LNCaP clone FGC (cell line): Measurements from ENCODE around the gene FXYD1.
"Not testable (repeated sequence)": the region's sequence is repeated elsewhere in the genome, so short reads cannot be mapped to it uniquely, and the experiment has no call there.

Experiments used
- DNase-seq: peaks from one replicate; pipeline ENCODE4 v3.0.0-alpha.2; 2011; ENCODE audit warnings: low read depth
- H3K4me3 ChIP-seq: 2 replicates; pipeline ENCODE4 v1.5.1; 2011; ENCODE audit warnings: mild to moderate bottlenecking, low read depth, low read length, control low read depth
- CTCF ChIP-seq: IDR thresholded peaks from 2 replicates; pipeline ENCODE4 v1.5.1; 2012; ENCODE audit warnings: mild to moderate bottlenecking; ENCODE audit not compliant: control insufficient read depth, insufficient read depth; ENCODE audit errors: extremely low read depth

The FXYD1 gene

DNA sequence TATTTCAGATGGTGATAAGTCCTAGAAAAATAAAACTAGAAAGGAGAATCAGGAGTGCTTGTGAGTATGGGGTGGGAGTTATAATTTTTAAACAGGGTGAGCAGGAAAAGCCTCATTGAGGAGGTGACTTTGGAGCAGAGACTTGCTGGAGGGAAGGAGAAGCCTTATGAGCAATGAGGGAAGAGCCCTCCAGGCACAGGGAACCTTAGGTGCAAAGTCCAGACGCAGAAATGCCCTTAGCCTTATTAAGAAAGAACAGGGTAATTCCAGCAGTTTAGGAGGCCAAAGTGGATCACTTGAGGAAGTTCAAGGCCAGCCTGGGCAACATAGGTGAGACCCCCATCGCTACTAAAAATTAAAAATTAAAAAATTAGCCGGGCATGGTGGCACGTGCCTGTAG, 44.0 kb upstream of the FXYD1 start:
- no peak for TF ChIP-seq CTCF
- H3K4me3 ChIP-seq: no peak overlapping the region
- DNase-seq: no peak

DNA sequence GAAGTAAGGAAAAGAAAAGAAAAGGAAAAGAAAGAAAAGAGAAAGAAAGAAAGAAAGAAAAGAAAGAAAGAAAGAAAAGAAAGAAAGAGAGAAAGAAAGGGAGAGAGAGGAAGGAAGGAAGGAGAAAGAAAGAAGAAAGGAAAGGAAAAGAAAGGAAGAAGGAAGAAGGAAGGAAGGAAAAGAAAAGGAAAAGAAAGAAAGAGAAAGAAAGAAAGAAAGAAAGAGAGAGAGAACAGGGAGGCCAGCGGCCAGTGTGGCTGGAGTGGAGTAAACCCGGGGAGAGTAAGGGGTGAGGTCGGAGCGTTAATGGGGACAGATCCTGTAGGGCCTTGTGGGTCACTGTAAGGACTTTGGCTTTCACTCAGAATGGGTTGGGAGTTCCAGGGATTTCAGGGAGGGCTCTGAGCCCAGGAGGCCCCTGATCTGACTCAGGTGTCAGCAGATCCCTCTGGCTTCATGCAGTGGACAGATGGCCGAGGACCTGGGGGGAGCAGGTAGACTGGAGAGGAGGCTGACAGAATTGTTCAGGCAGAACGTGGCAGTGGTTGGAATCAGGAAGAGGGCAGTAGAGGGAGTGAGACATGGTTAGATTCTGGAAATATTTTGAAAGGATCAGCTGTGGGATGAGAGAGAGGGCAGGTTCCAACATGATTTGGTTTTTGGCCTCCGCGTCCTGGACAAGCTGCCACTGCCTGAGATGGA, 42.8 kb upstream of the FXYD1 start:
- no peak for DNase-seq
- TF ChIP-seq CTCF: no peak
- H3K4me3 ChIP-seq: no peak overlapping the region

DNA sequence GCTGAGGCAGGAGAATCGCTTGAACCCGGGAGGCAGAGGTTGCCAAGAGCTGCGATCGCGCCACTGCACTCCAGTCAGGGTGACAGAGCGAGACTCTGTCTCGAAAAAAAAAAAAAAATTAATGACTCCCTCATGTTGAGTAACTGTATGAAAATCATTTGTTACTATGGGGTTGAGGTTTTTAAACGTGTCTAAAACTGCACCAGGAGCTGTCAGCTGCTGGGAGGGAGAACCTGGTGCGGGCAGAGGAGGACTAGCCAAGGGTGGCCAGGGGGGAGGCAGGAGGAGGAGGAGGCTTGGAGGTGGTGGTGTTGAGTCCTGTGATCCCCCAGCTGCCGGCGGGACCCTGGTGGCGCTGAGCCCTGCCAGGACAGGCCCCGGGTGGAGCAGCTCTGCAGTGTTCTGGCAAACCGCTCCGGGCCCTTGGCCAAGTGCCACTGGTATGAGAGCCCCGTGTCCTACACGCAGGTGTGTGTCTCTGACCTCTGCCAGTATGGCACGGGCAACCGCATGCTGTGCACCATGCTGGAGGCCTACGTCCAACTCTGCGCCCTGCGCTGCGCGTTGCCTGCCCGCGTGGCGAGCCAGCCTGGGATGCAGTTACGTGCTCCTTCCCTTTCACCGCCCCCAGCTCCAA, 40.1 kb upstream of the FXYD1 start:
- no peak overlapping the region for H3K4me3 ChIP-seq
- DNase-seq: no peak
- no peak for TF ChIP-seq CTCF

DNA sequence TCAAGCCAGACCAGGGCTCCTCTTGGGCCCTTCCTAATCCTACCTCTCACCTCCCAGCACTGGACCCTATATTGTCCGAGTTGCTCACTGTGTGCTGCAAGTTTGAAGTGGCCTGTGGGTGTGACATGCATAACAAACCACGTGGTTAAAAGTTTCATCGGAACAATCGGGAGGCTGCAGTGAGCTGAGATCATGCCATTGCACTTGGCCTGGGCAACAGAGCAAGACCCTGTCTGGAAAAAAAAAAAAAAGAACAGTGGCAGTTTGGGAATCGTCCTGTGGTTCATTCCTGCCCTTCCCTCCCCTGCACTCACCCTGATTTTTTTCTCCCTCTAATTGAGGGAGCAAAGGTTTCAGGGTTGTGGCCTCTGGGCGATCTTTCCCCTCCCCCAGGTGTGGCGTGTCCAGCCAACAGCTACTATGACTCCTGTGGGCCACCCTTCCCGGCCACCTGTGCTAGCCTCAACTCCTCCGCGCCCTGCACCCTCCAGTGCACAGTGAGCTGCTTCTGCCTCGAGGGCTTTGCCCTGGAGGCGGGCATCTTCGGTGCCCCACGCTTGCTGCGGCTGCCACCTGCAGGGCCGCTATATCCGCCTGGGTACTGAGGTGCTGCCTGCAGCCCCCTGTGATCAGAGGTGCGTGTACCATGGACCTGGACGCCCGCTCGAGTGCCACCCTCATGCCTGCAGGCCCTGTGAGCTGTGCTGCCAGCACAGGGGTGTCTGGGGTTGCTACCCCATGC, 39.3 kb upstream of the FXYD1 start:
- DNase-seq: no peak
- no peak overlapping the region for H3K4me3 ChIP-seq
- no peak for TF ChIP-seq CTCF

DNA sequence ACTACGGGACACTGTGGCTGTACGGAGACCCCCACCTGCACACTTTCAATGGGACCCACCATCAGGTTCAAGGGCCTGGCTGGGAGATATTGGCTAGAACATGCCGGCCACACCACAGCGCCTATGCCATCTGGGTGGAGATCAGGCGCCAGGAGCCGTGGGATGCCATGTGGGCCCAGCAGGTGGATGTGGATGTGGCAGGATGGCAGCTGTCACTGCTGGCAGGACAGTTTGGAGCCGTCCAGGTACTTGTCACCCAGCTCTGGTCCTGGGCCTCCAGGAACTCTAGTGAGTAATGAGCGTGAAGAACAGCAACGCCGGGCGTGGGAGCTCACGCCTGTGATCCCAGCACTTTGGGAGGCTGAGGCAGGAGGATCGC, 38.7 kb upstream of the FXYD1 start:
- TF ChIP-seq CTCF: no peak
- DNase-seq: no peak
- no peak overlapping the region for H3K4me3 ChIP-seq

GRCh38 chr19:35100588-35101533, 37.8 kb upstream of the FXYD1 start:
- no peak for DNase-seq
- no peak overlapping the region for H3K4me3 ChIP-seq
- no peak for TF ChIP-seq CTCF

DNA sequence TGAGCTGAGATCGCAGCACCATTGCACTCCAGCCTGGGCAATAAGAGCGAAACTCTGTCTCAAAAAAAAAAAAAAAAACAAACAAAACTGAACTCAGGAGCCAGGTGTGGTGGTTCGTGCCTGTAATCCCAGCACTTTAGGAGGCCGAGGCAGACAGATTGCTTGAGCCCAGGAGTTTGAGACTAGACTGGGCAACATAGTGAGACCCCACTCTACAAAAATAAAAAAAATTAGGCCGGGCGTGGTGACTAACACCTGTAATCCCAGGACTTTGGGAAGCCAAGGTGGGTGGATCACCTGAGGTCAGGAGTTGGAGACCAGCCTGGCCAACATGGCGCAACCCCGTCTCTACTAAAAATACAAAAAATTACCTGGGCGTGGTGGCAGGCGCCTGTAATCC, 36.7 kb upstream of the FXYD1 start:
- not testable (repeated sequence) for DNase-seq, H3K4me3 ChIP-seq

DNA sequence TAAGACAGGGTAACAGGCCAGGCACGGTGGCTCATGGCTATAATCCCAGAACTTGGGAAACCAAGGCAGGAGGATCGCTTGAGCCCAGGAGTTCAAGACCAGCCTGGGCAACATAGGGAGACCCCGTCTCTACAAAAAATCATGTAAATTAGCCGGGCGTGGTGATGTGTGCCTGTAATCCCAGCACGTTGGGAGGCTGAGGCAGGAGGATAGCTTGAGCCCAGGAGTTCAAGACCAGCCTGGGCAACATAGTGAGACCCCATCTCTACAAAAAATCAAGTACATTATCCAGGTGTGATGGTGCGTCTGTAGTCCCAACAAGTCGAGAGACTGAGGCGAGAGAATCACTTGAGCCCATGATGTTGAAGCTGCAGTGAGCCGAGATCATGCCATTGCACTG, 35.0 kb upstream of the FXYD1 start:
- not testable (repeated sequence) for H3K4me3 ChIP-seq, DNase-seq
